Chondrocyte (in vitro differentiated cells): ENCODE results near the gene CDH6. TPM values are rescaled to one million over a fixed set of nuclear protein-coding genes. Genes with fewer than 3 reads are reported as not detected.
A peak's percentile ranks its signal among the peaks of the same experiment; 100 is the strongest.

ENCODE experiments used
- DNase-seq: peaks from one replicate; pipeline ENCODE4 v3.0.0; 2021; ENCODE audit warnings: mixed read lengths, low spot score
- H3K27ac Mint-ChIP-seq: one replicate; pipeline ENCODE4 v1.8.0; 2021; ENCODE audit warnings: mild to moderate bottlenecking, moderate library complexity, mixed read lengths; ENCODE audit not compliant: unreplicated experiment
- H3K27me3 Mint-ChIP-seq: 2 replicates; pipeline ENCODE4 v1.8.0; 2021; ENCODE audit warnings: low read depth, mixed read lengths
- H3K36me3 Mint-ChIP-seq: 2 replicates; pipeline ENCODE4 v1.8.0; 2021; ENCODE audit warnings: low read depth, mixed read lengths
- H3K4me1 Mint-ChIP-seq: 2 replicates; pipeline ENCODE4 v1.8.0; 2021; ENCODE audit warnings: low read depth, mild to moderate bottlenecking, mixed read lengths
- H3K4me3 Mint-ChIP-seq: one replicate; pipeline ENCODE4 v1.8.0; 2021; ENCODE audit warnings: mild to moderate bottlenecking, moderate library complexity, mixed read lengths; ENCODE audit not compliant: unreplicated experiment
- H3K9me3 Mint-ChIP-seq: 2 replicates; pipeline ENCODE4 v1.8.0; 2021; ENCODE audit warnings: low read depth, mixed read lengths
- CTCF ChIP-seq: fragments of 200-600 bp; sonication (generic); IDR thresholded peaks from 2 replicates; pipeline ENCODE4 v1.5.0; 2021; ENCODE audit warnings: antibody characterized with exemption, mild to moderate bottlenecking, moderate library complexity
- total RNA-seq: library from RNA; stranded (reverse); gene quantifications from 3 replicates; pipeline ENCODE4 v1.2.1, GENCODE V29; 2021

The CDH6 gene
- total RNA-seq, 1 donor from 2014 or later: 50.7 TPM

- no peaks in the 10 kb centered on the region for H3K9me3 Mint-ChIP-seq
- no peaks in the 10 kb centered on the region for H3K27me3 Mint-ChIP-seq
- peaks cover 36% of the 10 kb centered on the region for H3K36me3 Mint-ChIP-seq
- peak; percentile 18 for TF ChIP-seq CTCF
- H3K27ac Mint-ChIP-seq: peak overlapping the region; percentile 42
- no peaks in the 10 kb centered on the region for H3K4me1 Mint-ChIP-seq
- no peak for DNase-seq
- no peak overlapping the region for H3K4me3 Mint-ChIP-seq
Measured at GRCh38 chr5:31317665-31318064, 124.2 kb downstream of the CDH6 start.

- DNase-seq: no peak
- no peak overlapping the region for H3K27ac Mint-ChIP-seq
- H3K4me1 Mint-ChIP-seq: no peaks in the 10 kb centered on the region
- no peaks in the 10 kb centered on the region for H3K27me3 Mint-ChIP-seq
- H3K36me3 Mint-ChIP-seq: peaks cover 39% of the 10 kb centered on the region
- no peaks in the 10 kb centered on the region for H3K9me3 Mint-ChIP-seq
- no peak for TF ChIP-seq CTCF
- H3K4me3 Mint-ChIP-seq: no peak overlapping the region
Measured at GRCh38 chr5:31319335-31319734, 125.8 kb downstream of the CDH6 start.

- DNase-seq: no peak
- Mint-ChIP-seq H3K27me3 (no peaks in the 10 kb centered on the region), H3K27ac (no peak overlapping the region), H3K36me3 (peaks cover 26% of the 10 kb centered on the region), H3K9me3 (no peaks in the 10 kb centered on the region), H3K4me1 (no peaks in the 10 kb centered on the region), H3K4me3 (no peak overlapping the region)
- TF ChIP-seq CTCF: no peak
Measured at GRCh38 chr5:31322946-31323345, 129.5 kb downstream of the CDH6 start.

GRCh38 chr5:31324842-31325241, 131.4 kb downstream of the CDH6 start:
- no peaks in the 10 kb centered on the region for H3K27me3 Mint-ChIP-seq
- peaks cover 14% of the 10 kb centered on the region for H3K36me3 Mint-ChIP-seq
- H3K4me3 Mint-ChIP-seq: no peak overlapping the region
- DNase-seq: no peak
- TF ChIP-seq CTCF: no peak
- no peaks in the 10 kb centered on the region for H3K4me1 Mint-ChIP-seq
- H3K27ac Mint-ChIP-seq: no peak overlapping the region
- no peaks in the 10 kb centered on the region for H3K9me3 Mint-ChIP-seq

- Mint-ChIP-seq H3K4me1 (no peaks in the 10 kb centered on the region), H3K27me3 (no peaks in the 10 kb centered on the region), H3K36me3 (peaks cover 4% of the 10 kb centered on the region), H3K27ac (no peak overlapping the region), H3K4me3 (no peak overlapping the region), H3K9me3 (no peaks in the 10 kb centered on the region)
- DNase-seq: no peak
- TF ChIP-seq CTCF: no peak
Measured at GRCh38 chr5:31328040-31328733, 134.7 kb downstream of the CDH6 start.
